Muscle of back (tissue), 11 donors: ENCODE measurements around the gene PIWIL4. TPM values are rescaled to one million over a fixed set of nuclear protein-coding genes. Genes with fewer than 3 reads are reported as not detected.
"Not testable (repeated sequence)": the region's sequence is repeated elsewhere in the genome, so short reads cannot be mapped to it uniquely, and the experiment has no call there.

Experiments used
- DNase-seq, 3 donors: peaks; one replicate each; pipeline versions ENCODE4 v3.0.0 to v3.0.0-alpha.2; 2013
- polyA plus RNA-seq, 10 donors: library from polyadenylated mRNA; unstranded; fragments of 120-200 nt; gene quantifications; one replicate each; pipeline ENCODE4 v1.2.1, GENCODE V29; 2013; ENCODE audit not compliant: insufficient read length in 10 of 10

The PIWIL4 gene
- polyA plus RNA-seq, 10 donors, result 3.1 to 6.8 (median 4.6) TPM

DNA sequence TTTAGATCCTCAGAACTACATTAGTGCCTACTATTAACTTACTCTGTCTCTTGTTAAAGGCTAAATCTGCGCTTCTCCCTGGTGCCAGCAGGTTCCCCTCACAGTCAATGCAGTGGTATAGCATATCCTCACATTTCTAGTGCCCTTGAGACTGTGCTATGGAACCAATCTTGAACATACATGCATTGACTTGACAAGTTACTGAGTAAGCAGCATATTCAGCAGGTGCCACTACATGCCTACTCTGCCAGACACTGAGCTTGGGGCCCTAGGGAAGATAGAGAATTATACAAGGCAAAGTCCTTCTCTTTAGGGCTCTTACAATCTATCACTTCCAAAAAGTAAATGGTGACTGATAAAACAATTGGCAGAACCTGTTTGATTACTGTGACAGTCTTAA, 20.3 kb upstream of the PIWIL4 start:
- no peak for DNase-seq

DNA sequence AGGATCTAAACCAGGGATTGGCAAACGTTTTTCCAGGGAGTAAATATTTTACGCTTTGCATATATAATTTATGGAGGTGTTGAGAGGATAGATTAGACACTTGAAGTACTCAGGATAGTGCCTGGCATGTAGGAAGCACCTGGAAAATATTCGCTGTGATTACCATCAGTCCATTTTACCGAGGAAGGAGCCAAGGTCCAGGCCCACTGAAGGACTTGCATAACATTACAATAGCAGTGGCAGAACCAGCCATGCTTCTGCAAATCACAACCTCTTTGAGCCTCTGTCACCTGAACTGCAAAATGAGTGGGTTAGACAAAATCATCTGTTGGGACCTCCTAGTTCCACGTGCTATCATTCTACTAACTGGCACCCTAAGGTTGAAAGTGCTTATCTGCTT, 18.0 kb upstream of the PIWIL4 start:
- no peak for DNase-seq

DNA sequence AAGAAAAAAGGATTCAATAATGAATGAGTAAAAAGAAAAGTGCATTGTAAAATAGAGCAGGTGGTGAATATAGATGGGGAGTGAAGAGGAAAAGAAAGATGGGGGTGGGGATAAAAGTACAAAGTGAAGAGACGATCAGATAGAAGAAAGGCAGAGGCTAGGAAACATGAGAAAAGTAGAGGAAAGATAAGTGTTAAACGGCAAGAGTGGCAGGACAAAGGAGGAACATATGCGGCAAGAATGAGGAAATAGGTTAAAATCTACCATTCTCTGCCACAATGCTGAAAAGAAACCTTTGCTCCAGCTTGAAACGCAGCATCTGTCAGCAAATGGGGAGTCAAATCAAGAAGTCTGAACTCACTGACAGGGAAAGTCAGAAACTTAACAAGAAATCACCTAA, 16.7 kb upstream of the PIWIL4 start:
- no peak for DNase-seq

DNA sequence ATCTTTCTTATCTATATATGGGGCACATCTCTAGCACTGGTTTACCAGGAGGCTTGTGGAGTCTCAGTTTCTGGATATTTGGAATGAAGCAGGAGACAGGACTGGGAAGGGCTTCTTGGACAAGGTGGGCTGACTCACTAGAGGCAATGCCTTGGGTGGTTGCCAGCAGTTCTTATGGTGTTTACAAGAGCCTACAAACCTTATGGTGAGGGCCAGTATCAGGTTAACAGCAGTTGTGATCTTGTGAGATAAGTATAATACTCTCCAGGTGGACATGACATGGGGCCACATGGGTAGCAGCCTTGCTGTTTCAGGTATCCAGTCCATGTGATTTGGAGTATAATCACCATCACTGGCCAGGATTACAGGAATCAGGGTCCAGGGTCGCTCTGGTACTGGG, 13.2 kb upstream of the PIWIL4 start:
- peak in 1 of 3 donors; percentile 17 for DNase-seq

DNA sequence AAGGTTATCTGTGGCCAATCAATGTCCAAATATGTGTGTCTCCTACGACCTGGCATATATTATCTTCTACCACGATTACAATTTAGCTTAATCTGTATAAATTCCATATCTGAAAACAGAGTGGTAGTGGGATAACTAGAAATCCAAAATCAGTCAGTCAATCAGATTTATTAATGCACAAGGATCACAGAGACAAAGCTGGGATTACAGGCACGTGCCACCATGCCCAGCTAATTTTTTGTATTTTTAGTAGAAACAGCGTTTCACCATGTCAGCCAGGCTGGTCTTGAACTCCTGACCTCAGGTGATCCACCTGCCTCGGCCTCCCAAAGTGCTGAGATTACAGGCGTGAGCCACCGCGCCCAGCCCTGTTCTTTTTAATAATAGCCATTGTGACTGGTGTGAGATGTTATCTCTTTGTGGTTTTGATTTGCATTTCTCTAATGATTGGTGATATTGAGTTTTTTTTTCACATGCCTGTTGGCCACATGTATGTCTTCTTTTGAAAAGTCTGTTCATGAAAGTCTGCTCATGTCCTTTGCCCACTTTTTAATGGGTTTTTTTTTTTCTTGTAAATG, 11.3 kb upstream of the PIWIL4 start:
- not testable (repeated sequence) for DNase-seq

DNA sequence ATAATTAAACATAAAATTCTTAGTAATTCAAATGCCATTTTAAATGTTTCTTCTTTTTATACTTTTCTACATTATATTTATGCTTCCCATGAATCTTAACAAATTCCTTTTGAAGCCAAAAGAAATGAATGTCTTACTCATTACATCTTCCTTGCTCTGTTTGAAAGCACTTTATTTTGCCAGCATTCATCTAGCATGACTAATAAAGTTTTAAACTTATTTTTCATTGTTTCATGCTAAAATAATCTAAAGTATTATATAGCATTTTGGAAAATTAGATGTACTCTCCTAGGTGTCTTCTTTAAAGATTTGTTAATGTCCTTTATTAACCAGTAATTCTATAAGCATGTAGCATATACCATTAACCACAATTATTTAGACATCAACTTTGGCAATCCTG, 9.7 kb upstream of the PIWIL4 start:
- DNase-seq, result no peak

DNA sequence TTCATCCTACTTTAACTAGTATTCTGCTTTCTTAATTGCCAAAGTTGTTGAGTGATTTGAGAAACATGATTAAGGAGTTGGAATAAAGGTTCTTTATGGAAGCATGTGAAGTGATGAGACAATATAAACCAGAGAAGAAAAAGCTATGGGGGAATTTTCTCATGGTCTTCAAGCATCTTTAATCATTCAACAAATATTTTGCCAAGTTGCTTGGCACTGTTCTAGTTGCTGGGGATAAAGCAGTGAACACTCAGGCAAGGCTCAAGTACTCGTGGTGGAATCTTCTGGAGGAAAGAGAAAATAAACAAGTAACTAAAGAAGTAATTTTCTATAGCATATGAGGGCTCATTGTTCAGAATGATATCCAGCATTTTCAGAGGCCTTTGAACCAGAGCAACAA, 9.2 kb upstream of the PIWIL4 start:
- peak in 1 of 3 donors; percentile 14 for DNase-seq

DNA sequence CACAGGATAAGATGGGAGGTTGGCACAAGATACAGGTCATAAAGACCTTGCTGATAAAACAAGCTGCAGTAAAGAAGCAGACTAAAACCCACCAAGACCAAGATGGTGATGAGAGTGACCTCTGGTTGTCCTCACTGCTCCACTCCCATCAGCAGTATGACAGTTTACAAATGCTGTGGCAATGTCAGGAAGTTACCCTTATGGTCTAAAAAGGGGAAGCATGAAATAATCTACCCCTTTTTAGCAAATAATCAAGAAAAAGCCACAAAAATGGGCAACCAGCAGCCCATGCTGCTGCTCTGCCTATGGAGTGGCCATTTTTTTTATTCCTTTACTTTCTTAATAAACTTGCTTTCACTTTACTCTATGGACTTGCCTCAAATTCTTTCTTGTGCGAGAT, 8.7 kb upstream of the PIWIL4 start:
- no peak for DNase-seq

DNA sequence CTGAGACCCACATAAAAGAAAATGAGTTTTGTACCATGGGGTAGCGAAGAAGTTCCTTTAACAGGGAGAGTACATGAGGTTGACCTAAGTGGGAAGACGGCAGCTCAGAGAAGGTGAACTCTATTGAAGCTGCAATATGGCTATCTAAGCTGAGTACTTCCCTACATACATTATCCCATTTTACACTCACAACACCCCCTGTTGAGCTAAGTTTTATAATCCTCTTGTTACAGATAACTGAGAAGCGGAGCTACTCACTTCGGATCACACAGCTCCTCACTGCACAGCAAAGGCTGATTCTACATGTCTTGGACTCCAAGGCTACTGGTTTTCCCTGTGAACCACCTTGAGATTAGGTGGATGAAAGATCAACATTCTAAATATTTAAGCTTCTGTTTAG, 8.2 kb upstream of the PIWIL4 start:
- no peak for DNase-seq

DNA sequence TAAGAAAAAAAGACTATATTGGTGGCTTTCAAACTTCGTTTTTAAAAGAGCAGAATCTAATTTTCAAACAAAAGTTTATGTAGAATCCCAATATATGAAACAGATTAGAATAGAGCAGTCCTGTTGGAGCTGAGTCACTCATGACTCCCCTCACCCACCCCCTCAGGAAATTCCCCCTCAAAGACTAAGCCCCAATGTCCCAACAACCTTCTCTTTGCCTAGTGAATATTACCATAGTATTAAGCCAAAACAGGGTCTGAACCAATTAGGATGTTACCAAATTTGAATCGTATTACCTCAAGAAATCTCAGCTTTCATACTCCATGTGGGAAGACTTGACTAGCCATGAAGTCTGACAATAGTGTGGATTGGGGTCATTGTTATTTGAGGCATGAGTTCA, 7.8 kb upstream of the PIWIL4 start:
- no peak for DNase-seq

DNA sequence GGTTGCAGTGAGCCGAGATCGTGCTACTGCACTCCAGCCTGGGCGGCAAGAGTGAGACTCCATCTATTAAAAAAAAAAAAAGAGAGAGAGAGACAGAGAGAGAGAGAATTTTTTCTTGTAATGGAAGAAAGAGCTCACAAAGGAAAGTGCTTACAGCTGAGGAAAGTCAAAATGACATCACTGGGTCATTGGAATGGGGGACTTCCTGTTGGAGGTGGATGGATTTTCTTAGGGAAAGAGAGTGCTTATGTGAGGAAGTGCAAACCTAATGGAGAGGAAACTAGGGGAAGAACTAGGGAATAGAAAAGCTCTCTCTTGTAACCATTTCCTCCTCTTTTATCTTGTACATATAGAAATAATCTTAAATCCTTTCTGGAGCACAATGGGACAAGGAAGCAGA, 6.3 kb upstream of the PIWIL4 start:
- DNase-seq, result no peak

DNA sequence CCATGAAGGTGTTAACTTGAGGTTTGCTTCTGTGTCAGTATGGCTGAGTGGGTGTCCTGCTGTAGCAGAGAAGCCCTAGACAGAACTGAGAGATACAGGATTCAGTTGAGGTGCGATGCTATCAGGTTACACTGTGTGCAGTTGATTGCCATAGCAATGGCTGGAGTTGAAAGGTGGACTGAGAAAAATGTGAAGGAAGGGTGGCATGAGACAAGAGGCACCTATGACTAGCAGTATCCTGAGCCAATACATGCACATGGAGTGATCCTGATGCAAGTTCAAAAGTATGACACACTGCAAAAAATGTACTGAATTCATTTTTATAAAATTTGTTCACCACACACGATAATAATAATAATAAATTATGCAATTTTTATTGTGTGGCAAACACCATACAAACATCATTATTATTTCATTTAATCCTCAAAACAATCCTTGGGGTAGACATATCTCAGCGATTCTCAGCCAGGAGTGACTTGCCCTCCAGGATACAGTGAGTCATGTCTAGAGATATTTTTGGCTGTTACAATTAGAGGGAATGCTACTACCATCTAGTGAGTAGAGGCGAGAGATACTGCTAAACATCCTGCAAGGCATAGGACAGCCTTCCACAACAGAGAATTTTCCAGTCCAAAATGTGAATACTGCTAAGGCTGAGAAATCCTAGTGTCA, 3.9 kb upstream of the PIWIL4 start:
- DNase-seq, result peak in 2 of 3 donors; percentile 27 to 34

DNA sequence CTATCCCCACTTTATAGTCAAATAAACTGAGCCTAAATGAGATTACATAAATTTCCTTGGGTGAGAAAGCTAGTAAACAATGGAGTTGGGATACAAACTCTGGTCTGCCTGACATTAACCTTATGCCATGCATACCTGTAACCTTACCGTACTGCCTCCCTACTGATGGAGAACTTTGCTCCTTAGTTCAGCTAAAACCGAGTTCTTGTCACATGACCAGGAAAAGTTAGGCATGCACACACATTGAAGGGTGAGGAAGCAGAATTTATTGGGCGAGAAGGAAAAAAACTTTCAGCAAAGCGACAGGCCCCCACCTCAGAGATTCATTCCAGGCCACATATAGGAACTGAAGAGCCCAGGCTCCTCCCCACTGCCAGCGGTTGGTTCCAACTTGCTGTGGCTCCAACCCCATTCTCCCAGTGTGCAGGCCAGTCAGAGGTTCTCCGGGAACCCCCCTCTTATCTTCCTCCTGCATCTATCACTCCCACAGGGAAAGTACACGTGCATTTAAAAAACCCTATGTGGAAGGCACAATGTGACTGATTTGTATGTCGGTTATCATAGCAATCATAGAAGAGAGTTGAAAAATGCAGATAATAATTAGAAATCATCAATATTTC, 3.2 kb upstream of the PIWIL4 start:
- DNase-seq, result no peak

DNA sequence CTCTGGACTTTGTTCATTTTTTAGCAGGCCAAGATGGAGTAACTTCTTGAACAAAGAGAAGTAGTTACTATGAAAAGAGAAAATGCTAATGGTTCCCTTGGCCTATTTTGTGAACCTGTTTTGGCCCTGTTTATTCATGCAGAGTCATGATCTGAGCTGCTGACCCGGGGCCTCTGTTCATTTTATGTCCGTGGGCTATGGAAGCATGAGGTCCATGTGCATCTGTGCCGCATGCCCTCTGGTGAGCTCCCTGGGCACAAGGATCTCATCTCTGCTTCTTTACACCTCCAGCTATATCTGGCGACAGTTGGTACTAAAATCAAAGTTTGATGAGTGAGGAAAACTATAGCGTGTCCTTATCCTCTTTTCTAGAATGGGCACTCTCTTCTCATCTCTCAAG, 1.0 kb downstream of the PIWIL4 start:
- DNase-seq, result no peak

DNA sequence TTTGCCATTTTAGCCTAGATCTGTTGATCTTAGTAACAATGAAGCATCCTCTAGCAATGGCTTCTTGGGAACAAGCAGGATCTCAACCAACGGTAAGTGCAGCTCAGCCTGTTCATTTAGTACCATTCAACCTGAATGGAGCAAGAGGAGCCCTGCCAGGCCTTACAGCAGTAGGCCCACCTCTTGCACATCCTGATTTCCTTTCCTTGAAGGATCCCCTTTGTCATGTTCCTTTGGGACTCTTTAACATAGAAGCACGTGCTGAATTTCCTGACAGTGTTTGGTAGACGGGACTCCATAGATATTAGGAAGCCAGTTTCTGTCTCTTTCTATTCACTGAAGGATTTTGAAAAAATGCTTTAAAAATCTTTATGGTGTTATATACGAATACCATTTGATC, 1.5 kb downstream of the PIWIL4 start:
- no peak for DNase-seq

DNA sequence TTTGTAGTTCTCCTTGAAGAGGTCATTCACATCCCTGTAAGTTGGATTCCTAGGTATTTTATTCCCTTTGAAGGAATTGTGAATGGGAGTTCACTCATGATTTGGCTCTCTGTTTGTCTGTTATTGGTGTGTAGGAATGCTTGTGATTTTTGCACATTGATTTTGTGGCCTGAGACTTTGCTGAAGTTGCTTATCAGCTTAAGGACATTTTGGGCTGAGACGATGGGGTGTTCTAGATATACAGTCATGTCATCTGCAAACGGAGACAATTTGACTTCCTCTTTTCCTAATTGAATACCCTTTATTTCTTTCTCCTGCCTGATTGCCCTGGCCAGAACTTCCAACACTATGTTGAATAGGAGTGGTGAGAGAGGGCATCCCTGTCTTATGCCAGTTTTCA, 5.8 kb downstream of the PIWIL4 start:
- DNase-seq, result not testable (repeated sequence)

DNA sequence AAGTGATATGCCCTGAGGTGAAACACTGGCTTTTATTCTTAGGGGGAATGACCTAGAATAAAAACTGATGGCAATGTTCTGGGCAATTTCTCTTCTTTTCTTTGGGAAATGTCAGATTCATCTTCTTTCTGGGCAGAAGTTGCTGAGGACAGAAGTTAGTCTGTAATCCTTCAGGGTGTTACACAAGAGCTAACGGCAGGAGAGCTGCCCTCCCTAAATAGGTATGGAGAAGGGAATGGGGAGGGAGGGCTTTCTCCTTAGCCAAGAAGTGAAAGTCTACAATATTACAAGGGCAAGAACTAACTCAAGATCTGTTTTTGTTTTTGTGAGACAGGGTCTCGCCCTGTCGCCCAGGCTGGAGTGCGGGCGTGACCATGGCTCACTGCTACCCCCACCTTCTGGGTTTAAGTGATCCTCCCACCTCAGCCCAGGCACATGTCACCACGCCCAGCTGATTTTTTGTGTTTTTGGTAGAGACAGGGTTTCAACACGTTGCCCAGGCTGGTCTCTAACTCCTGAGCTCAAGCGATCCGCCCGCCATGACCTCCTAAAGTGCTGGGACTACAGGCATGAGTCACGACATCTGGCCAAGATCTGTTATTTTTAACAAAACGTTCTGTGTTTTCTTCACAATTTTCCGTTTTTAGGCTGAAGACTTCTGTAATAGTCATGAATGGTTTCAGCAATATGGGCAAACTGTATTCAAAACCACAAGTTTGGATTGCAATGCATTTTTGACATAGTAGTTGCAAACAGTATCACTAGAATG, 7.2 kb downstream of the PIWIL4 start:
- DNase-seq, result peak in 1 of 3 donors; percentile 66

DNA sequence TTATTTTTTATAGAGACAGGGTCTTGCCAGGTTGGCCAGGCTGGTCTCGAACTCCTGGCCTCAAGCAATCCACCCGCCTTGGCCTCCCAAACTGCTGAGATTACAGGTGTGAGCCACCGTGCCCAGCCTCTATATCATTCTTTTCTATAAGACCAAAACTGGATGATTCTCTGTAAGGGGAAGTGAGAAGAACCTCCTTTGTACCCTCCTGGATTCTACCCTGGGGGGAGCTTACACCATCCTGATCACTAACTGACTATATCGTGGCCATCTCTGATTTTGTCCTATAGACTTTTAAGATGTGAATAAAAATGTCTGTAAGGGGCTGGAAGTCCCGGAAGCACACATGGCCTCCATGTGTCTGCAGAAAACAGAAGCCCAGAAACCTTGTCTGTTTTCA, 9.1 kb downstream of the PIWIL4 start:
- no peak for DNase-seq

DNA sequence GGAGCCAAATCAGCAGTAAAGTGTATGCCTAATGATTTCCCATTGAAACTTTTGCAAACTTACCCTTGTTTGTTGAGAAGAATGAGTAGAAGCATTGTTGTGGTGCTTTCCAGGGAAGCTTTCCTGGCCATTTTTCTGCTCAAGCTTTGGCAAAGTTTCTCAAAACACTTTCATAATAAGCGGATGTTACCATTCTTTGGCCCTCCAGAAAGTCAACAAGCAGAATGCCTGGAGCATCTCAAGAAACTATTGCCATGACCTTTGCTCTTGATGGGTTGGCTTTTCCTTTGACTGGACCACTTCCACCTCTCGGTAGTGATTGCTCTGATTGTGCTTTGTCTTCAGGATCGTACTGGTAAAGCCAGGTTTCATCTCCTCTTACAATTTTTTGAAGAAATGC, 10.7 kb downstream of the PIWIL4 start:
- no peak for DNase-seq

DNA sequence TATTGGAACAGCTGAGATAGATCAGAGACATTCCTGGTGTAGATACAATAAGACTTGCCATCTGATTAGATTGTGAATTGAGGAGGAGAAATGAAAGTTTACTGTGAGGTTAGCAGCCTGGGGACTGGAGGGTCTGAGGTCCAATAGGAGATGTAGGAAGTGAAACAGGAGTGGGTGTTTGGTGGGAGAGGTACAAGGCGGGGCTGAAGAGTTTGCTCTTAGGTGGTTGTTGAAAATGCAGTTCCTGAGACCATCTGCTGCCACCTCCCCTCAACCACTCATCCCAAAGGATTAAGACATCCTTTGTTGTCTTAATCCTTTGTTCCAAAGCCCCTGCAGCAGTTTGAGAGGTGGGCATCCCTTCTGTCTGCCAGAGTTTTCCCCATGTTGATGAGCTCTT, 14.8 kb downstream of the PIWIL4 start:
- no peak for DNase-seq

DNA sequence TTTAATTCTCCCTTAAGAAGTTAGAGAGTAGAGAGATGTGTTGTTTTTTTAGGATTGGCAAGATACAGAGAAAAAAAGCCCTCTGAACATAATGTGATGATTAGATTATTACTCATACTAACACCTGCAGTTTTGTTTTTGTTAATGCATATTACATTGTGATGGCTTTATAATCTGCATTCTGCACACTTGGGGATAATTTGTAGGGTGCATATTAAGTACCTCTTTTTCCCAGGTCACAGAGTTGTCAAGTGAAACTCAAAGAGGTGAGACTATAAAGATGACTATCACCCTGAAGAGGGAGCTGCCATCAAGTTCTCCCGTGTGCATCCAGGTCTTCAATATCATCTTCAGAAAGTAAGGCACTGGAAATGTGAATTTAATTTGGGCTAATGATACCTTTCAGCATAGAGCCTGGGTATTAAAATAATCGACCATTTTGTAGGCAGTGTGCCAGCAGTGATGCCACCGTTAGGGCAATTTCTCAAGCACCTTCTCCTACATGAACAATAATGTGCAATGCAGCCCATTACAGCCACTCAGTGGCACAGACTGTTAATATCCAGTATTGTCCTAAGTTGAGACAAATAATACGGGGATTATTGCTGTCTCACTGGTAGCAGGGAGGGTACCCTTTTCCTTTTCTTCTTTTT, 16.2 kb downstream of the PIWIL4 start:
- DNase-seq, result no peak

DNA sequence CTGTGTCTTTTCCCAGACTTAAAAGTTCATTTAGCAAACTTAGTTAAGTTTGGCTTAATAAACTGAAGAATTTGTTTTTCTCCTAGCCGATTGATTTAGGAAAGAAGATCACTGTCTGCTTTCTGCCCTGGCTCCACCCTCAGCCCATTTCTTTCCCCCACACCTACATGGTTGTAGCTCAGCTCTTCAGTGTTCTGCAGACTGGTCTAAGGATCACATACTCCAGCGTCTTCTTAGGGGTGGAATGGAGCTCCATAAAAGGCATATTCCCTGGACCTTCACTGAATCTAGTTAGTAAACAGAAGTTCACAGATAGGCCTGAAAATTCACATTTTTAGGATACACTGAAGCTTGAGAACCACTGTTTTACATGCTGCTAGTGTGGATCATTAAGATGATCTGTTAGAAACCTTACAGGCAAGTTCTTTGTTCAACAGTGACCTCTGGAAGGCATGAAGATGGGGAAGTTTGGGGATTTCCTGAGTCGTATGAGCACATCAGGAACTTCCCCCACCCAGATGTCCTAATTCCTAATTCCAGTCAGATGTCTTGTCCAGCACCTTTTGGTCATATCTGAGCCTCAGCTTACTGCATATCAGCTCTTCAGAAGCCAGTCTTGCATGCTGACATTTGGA, 16.8 kb downstream of the PIWIL4 start:
- DNase-seq, result no peak
